Measurements from ENCODE around the gene SPOCK1.
"Not testable (repeated sequence)": the region's sequence is repeated elsewhere in the genome, so short reads cannot be mapped to it uniquely, and the experiment has no call there.

SPOCK1 gene

GRCh38 chr5:137266186-137266585, 232.9 kb downstream of the SPOCK1 start:
- DNase-seq, result no peak

GRCh38 chr5:137265457-137265856, 233.7 kb downstream of the SPOCK1 start:
- no peak for DNase-seq

GRCh38 chr5:137264573-137264972, 234.6 kb downstream of the SPOCK1 start:
- DNase-seq, result no peak

GRCh38 chr5:137264041-137264440, 235.1 kb downstream of the SPOCK1 start:
- DNase-seq, result no peak

GRCh38 chr5:137263371-137264005, 235.6 kb downstream of the SPOCK1 start:
- no peak for DNase-seq

- no peak for DNase-seq
Observed at GRCh38 chr5:137262818-137263217, 236.3 kb downstream of the SPOCK1 start.

- DNase-seq, result no peak
Observed at GRCh38 chr5:137260820-137261695, 238.1 kb downstream of the SPOCK1 start.

- not testable (repeated sequence) for DNase-seq
Observed at GRCh38 chr5:137259115-137259514, 240.0 kb downstream of the SPOCK1 start.

- peak in 29 of 58 donors; percentile 5 to 82 (median 36) for DNase-seq
Observed at GRCh38 chr5:137254119-137255090, 244.7 kb downstream of the SPOCK1 start.

- DNase-seq, result peak in 1 of 58 donors; percentile 21
Observed at GRCh38 chr5:137252512-137252911, 246.6 kb downstream of the SPOCK1 start.

- peak in 1 of 58 donors; percentile 3 for DNase-seq
Observed at GRCh38 chr5:137250421-137250820, 248.7 kb downstream of the SPOCK1 start.

- DNase-seq, result no peak
Observed at GRCh38 chr5:137248527-137248926, 250.6 kb downstream of the SPOCK1 start.

- no peak for DNase-seq
Observed at GRCh38 chr5:137245438-137245837, 253.7 kb downstream of the SPOCK1 start.

- no peak for DNase-seq
Observed at GRCh38 chr5:137240285-137240684, 258.8 kb downstream of the SPOCK1 start.

- no peak for DNase-seq
Observed at GRCh38 chr5:137236849-137237507, 262.1 kb downstream of the SPOCK1 start.

GRCh38 chr5:137236252-137236651, 262.9 kb downstream of the SPOCK1 start:
- no peak for DNase-seq

GRCh38 chr5:137234973-137235943, 263.9 kb downstream of the SPOCK1 start:
- DNase-seq, result no peak

GRCh38 chr5:137233726-137234125, 265.4 kb downstream of the SPOCK1 start:
- no peak for DNase-seq

- DNase-seq, result not testable (repeated sequence)
Observed at GRCh38 chr5:137233304-137233703, 265.8 kb downstream of the SPOCK1 start.

- DNase-seq, result no peak
Observed at GRCh38 chr5:137231540-137231939, 267.6 kb downstream of the SPOCK1 start.
